ENCODE data around the gene TTC3. TPM values are rescaled to one million over a fixed set of nuclear protein-coding genes. Genes with fewer than 3 reads are reported as not detected.
A peak's percentile ranks its signal among the peaks of the same experiment; 100 is the strongest.
"Not testable (repeated sequence)": the region's sequence is repeated elsewhere in the genome, so short reads cannot be mapped to it uniquely, and the experiment has no call there.

TTC3 gene, protein sequence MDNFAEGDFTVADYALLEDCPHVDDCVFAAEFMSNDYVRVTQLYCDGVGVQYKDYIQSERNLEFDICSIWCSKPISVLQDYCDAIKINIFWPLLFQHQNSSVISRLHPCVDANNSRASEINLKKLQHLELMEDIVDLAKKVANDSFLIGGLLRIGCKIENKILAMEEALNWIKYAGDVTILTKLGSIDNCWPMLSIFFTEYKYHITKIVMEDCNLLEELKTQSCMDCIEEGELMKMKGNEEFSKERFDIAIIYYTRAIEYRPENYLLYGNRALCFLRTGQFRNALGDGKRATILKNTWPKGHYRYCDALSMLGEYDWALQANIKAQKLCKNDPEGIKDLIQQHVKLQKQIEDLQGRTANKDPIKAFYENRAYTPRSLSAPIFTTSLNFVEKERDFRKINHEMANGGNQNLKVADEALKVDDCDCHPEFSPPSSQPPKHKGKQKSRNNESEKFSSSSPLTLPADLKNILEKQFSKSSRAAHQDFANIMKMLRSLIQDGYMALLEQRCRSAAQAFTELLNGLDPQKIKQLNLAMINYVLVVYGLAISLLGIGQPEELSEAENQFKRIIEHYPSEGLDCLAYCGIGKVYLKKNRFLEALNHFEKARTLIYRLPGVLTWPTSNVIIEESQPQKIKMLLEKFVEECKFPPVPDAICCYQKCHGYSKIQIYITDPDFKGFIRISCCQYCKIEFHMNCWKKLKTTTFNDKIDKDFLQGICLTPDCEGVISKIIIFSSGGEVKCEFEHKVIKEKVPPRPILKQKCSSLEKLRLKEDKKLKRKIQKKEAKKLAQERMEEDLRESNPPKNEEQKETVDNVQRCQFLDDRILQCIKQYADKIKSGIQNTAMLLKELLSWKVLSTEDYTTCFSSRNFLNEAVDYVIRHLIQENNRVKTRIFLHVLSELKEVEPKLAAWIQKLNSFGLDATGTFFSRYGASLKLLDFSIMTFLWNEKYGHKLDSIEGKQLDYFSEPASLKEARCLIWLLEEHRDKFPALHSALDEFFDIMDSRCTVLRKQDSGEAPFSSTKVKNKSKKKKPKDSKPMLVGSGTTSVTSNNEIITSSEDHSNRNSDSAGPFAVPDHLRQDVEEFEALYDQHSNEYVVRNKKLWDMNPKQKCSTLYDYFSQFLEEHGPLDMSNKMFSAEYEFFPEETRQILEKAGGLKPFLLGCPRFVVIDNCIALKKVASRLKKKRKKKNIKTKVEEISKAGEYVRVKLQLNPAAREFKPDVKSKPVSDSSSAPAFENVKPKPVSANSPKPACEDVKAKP (N-terminal part only)
- 103 TPM for total RNA-seq

DNA sequence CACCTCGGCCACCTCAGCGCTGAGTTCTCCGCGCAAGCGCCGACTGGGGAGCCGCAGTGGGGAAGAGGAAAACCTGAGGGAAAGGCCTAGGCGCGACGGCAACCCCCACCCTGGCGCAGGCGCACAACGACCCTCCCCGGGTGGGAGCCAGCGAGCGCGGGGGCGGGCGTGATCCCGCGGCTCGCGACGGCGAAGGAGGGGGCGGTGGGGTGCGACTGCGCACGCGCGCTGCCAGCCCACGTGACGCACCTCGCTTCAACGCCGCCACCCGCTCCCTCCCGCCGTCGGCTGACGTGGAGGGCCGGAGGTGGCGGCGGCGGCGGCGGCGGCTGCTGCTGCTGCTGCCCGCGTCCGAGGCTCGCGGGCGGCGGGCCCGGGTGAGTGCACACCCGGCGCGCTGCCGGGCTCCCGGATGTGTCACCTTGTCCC lies at the start of gene TTC3, which contains the start of gene PIGP:
TSS of gene TTC3 (plus strand) at position 267 of the 429 bp plus-strand sequence. CDS start 14,004 bp downstream, outside the sequence.
TSS of gene PIGP (minus strand) at position 84 of the 429 bp plus-strand sequence. CDS start 556 bp downstream, outside the sequence.
- DNase-seq (ENCODE audit: low spot score): peak; percentile 96

DNA sequence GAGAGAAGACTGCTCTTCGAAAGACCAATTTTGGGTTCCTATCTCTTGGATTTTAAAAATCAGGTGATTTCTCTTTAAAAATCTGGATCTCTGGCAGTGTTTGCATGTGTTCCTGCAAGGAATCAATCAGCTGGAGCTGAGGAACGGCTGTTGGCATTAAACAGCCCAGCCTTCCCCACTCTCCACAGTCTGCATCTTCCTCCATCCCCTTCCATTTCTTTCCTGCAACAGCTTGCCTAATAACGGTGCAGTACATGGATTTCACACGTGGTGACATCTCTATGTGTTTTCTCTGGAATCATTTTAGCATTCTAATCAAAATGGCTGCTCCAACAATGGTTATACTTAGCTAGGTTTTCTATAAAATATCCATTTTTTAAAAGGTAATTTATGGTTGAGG lies 46.6 kb upstream of the TTC3 start:
- no peak for DNase-seq (ENCODE audit: low spot score)

DNA sequence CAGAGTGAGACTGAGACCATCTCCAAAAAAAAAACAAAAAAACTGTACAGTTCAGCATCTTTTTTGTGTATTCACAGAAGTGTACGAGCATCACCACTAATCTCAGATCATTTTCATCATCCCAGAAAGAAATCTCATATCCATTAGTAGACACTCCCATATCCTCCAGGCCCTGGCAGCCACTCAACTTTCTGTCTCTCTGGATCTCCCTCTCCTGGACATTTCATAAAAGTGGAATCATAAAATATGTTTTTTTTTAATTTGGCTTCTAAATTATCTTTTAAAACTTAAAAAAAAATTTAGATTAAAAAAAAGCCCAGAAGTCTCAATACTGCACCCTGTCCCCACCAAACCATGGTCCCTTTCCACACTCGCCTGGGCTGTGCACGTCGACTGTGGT lies 44.5 kb upstream of the TTC3 start:
- no peak for DNase-seq (ENCODE audit: low spot score)

GRCh38 chr21:37030864-37031263 lies 42.2 kb upstream of the TTC3 start:
- no peak for DNase-seq (ENCODE audit: low spot score)

DNA sequence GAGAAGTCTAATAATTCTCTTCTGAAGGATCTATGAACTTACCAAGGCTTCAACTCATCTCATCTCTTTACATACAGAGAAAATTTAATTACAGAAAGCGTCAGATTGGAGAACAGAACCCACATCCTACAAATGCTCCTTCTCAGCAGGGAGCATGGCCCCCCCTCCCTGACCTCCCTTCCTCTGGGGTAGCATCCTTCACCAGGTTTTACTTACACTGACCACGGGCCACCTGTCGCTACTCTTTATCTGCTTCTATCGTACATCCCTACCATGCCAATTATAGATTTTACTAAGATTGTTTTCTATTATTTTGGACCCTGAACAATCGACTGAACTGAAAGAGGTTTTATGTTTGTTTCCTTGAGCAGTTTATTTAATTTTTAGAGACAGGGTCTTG lies 40.8 kb upstream of the TTC3 start:
- DNase-seq (ENCODE audit: low spot score): no peak

- DNase-seq (ENCODE audit: low spot score): no peak
These were observed 40.1 kb upstream of the TTC3 start for GRCh38 chr21:37032877-37033471.

DNA sequence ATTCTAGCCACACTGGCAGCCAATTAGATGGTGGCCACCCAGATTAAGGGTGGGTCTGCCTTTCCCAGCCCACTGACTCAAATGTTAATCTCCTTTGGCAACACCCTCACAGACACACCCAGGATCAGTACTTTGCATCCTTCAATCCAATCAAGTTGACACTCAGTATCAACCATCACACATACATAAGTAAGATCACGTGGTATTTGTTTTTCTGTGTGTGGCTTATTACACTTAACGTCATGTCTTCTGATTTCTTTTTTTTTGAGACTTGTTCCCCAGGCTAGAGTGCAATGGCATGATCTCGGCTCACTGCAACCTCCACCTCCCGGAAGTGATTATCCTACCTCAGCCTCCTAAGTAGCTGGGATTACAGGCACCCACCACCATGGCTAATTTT lies 38.7 kb upstream of the TTC3 start:
- not testable (repeated sequence) for DNase-seq (ENCODE audit: low spot score)

GRCh38 chr21:37036177-37036576 lies 36.9 kb upstream of the TTC3 start:
- DNase-seq (ENCODE audit: low spot score): no peak

DNA sequence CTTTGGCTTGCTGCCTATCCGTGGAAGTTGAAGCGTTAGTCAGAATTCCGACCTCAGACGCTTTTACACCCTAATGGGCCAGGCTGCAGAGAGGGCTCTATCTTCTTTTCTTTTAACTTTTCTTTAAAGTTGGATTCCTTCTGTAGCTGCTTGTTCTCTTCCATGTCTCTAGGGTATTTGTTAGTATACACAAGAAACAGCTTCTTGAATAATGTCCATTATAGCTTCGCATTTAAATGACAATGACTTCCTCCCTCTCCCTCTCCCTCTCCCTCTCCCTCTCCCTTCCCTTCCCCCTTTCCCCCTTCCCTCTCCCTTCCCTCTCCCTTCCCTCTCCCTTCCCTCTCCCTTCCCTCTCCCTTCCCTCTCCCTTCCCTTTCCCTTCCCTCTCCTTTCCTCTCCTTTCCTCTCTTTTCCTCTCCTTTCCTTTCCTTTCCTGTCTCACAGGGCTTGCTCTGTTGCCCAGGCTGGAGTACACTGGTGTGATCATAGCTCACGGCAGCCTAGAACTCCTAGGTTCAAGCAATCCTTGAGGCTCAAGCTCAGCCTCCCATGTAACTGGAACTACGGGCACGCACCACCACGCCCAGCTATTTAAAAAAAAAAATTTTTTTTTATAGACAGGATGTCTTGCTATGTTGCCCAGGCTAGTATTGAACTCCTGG lies 33.5 kb upstream of the TTC3 start:
- no peak for DNase-seq (ENCODE audit: low spot score)

GRCh38 chr21:37040212-37040611 lies 32.8 kb upstream of the TTC3 start:
- DNase-seq (ENCODE audit: low spot score): no peak

DNA sequence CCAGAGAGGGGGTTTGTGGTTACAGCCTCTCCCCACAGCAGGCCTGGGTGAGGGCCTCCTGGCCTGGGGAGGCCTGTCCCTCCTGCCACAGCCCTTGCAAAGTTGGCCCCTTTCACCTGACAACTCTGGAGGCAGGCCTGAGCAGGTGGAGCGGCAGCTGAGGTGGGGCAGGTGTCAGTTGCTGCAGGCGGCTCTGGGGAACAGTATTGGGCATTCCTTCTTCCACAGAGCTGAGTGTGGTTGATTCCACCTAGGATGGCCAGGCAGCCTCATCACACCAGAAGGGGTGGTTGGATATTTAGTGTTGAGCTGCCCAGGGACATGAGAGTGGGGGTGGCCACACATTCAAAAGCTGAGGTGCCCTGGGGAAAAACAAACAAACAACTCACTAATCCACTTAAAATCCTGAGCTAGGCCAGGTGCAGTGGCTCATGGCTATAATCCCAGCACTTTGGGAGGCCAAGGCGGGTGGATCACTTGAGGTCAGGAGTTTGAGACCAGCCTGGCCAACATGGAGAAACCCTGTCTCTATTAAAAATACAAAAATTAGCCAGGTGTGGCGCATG lies 31.3 kb upstream of the TTC3 start:
- no peak for DNase-seq (ENCODE audit: low spot score)

DNA sequence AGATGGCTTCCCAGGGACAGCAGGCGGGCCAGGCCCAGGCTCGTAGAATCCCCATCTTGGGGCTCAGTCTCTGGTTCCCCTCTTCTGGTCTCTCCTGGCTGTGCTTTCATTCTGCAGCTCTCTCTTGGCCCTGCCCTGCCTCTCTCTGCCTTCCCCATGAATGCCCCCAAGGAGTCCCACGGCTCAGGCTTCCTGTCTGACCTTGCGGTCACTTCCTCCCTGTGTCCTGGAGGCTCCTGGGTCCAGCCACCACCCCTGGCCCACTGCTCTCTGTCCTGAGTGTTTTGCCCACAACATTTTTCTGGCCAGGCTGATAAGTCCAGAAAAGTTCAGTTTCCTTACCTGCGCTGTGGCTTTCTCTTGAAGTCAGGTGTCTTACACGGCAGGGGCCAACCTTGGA lies 29.2 kb upstream of the TTC3 start:
- DNase-seq (ENCODE audit: low spot score): no peak

DNA sequence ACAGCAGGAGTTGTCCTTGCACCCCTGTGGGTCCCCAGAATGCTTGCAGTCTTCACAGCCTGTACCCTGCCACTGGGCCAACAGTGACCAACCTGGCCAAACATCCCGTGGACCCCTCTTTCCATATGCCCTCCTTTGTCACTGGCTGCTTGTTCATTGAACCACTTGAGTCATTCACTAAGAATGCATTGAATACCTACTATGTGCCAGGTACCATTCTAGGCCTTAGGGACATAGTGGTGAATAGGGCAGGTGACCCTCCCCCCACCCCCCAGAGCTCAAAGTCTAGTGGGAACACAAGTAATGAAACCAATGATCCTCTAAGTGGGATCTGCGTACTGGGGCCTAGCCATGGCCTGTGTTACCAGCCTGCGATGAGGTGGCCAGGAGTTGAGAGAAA lies 28.4 kb upstream of the TTC3 start:
- no peak for DNase-seq (ENCODE audit: low spot score)

- no peak for DNase-seq (ENCODE audit: low spot score)
These were observed 27.9 kb upstream of the TTC3 start for GRCh38 chr21:37045149-37045548.

GRCh38 chr21:37045556-37045955 lies 27.5 kb upstream of the TTC3 start:
- DNase-seq (ENCODE audit: low spot score): no peak

DNA sequence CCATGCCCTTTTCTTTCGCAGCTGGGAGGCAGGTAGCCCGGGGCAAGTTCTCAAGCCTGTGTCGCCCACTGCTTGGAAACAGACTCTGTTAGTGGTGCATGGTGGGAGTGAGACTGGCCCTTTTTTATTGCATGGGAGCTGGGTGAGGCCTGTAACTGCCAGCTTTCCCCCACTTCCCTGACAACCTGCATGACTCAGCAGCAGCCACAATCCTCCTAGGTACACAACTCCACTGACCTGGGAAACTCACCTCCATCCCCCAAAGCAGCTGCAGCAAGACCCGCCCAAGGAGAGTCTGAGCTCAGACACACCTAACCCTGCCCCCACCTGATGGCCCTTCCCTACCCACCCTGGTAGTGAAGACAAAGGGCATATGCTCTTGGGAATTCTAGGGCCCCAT lies 26.0 kb upstream of the TTC3 start:
- no peak for DNase-seq (ENCODE audit: low spot score)

GRCh38 chr21:37049741-37050140 lies 23.3 kb upstream of the TTC3 start:
- not testable (repeated sequence) for DNase-seq (ENCODE audit: low spot score)

GRCh38 chr21:37055271-37055855 lies 17.7 kb upstream of the TTC3 start:
- no peak for DNase-seq (ENCODE audit: low spot score)

DNA sequence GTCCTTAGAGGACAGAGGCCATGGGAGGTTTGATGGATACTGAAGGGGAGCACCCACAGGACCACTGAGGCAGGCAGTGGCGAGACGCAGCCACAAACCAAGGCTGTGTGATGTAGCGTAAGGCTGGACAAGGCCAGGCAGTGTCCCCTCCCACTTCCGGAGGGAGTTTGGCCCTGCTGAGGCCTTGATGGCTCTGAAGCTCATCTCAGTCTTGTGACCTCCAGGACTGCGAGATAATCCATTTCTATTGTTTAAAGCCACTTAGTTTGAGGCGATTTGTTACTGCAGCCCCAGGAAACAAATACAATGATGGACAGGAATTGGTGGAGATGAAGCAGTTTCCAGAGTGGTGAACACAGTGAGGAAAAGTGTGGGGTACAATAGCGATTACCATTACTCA lies 15.4 kb upstream of the TTC3 start:
- DNase-seq (ENCODE audit: low spot score): no peak

GRCh38 chr21:37058261-37058660 lies 14.8 kb upstream of the TTC3 start:
- no peak for DNase-seq (ENCODE audit: low spot score)
